LNCAP (cell line): ENCODE results near the gene RNU2-1.
"Not testable (repeated sequence)": the region's sequence is repeated elsewhere in the genome, so short reads cannot be mapped to it uniquely, and the experiment has no call there.

ENCODE experiments used
- TF ChIP-seq, protein P1 (sequence below): fragments of 450-650 bp; IDR thresholded peaks from 2 replicates; pipeline ENCODE4 v1.5.1; 2017; ENCODE audit warnings: mild to moderate bottlenecking

RNU2-1 gene

DNA sequence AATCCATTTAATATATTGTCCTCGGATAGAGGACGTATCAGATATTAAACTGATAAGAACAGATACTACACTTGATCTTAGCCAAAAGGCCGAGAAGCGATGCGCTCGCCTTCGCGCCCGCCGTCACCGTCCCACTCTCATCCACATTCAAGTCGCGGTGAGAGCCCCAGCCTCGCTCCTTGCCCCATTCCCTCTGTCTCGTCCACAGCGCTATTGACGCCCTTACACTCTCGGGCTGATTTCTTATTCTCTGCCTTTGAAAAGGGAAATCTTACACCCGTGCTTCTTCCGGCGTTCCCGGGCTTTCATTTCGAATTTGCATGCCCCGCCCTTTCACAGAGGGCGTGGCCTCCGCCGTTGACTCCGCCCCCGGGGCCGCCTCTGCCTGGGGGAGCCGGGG lies at the start of gene RNU2-1:
Gene RNU2-1 (minus strand): TSS at position 101 of the 400 bp plus-strand sequence.
- TF ChIP-seq, protein P1, sequence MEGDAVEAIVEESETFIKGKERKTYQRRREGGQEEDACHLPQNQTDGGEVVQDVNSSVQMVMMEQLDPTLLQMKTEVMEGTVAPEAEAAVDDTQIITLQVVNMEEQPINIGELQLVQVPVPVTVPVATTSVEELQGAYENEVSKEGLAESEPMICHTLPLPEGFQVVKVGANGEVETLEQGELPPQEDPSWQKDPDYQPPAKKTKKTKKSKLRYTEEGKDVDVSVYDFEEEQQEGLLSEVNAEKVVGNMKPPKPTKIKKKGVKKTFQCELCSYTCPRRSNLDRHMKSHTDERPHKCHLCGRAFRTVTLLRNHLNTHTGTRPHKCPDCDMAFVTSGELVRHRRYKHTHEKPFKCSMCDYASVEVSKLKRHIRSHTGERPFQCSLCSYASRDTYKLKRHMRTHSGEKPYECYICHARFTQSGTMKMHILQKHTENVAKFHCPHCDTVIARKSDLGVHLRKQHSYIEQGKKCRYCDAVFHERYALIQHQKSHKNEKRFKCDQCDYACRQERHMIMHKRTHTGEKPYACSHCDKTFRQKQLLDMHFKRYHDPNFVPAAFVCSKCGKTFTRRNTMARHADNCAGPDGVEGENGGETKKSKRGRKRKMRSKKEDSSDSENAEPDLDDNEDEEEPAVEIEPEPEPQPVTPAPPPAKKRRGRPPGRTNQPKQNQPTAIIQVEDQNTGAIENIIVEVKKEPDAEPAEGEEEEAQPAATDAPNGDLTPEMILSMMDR: not testable (repeated sequence)

DNA sequence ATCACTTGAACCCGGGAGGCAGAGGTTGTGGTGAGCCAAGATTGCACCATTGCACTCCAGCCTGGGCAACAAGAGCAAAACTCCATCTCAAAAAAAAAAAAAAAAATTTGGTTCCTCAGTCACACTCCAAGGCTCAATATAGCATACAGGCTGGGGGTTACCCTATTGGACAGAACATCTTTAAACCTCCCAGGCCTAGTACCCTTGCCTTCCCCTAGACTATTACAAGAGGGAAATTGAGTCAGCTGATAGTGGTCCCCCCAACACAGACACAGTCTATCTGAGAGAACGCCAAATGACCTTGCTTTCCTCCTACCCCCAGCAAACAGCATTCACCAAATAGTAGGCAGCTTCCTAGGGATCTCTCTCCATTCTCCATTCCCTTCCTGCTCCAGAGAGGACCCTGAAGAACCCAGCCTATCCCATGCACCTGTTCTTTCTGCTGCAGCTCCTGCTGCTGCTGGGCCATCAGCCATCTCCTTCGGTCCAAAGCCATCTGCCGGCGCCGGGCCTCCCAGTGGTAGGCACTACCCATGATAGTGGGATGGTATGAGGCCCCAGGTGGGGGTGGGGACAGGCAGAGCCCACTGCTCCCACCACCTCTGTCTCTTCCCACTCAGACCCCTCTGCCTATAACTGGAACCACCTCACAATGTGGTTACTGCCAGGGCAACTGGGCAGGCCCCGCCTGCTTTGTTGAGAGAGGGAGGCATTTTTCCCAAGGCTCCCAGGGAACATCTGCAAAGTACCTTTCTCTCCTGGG lies 5.6 kb downstream of the RNU2-1 start, which contains the start of gene CCDC200:
Gene CCDC200 (minus strand): TSS at position 604 of the 763 bp plus-strand sequence. CDS start 69 bp downstream, at position 535.
- TF ChIP-seq, protein P1: not testable (repeated sequence)

DNA sequence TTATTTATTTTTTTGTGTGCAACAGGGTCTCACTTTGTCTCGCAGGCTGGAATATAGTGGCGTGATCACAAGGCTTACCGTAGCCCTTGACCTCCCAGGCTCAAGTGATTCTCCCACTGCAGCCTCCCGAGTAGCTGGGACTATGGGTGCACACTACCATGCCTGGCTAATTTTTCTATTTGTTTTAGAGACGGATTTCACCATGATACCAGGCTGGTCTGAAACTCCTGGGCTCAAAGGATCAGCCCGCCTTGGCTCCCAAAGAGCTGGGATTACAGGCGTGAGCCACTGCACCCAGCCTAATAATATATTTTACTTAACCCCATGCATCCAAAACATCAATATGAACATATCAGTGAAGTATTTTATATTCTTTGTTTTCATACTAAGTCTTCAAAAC lies 7.4 kb downstream of the RNU2-1 start:
- TF ChIP-seq, protein P1: no peak

DNA sequence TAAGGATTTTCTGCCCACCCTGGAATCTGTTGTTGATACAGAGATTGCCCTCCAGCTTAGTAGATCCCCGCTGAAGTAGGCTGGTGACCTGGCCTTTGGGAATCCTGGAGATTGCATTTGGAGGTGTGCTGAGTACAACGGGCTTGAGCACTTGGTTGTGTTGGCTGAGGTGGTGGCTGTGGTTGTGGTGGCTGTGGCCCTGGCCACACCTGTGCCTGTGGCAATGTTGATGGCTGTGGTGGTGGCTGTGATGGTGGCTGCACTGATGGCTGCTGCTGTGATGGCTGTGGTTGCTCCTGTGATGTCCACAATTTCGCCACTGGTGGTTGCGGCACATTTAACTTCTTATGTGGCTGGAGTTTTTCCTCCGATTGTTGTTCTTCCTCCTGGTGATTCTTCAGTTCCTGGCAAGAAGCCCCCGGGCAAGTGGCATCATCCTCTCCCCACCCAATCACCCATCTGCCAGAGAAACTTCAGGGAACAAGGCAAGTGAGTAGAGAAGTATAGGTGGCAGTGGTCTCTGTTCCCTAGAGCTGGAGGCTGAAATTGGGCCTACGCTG lies 9.6 kb downstream of the RNU2-1 start:
- TF ChIP-seq, protein P1: no peak

DNA sequence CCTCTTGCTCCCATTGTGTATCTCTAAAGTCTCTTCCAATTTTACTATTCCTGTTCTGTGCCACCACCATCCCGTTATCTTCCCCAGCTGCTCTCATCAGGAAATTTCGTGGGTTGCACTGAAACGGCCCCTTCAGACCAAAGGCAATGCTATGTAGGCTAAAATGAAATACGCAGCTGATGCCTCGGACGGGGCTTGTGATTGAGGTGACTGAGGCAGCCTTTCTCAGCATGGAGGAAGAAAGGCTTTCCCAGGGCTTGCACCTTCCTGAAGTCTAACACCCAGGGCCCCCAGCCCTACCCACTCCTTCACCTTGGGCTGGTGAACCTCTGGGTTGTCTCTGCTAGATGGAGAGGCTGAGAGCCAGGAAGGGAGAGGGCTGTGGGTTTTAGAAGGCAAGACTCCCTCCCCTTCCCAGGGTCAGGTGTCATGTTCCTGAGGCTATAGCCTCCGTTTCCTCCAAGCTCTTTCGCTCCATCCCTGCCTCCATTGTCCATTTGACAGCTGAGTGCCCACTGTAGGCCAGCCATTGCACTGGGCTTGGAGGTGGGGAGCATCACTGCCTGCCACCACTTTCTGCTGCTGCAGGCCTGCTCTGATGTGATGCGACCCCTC lies 13.2 kb downstream of the RNU2-1 start:
- TF ChIP-seq, protein P1: no peak

DNA sequence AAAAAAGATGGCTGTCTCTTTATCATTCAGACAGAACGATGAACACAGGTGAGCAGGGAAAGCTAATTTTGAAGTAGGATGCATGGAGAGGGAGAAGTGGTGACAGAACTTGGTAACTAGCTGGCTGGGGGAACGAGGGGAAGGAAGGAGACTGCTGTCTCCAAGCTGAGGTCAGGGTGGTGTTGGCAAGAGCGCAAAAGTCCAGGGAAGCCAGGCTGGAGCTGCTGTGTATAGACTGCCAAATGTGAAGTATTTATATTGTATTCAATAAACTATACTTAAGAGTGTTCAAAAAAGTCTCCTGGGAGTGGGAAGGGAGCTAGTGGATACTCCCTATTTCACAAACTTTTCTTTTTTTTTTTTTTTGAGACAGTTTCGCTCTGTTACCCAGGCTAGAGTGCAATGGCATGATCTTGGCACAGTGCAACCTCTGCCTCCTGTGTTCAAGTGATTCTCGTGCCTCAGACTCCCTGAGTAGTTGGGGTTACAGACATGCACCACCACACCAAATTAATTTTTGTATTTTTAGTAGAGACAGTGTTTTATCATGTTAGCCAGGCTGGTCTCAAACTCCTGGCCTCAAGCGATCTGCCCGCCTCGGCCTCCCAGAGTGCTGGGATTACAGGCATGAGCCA lies 13.9 kb downstream of the RNU2-1 start:
- TF ChIP-seq, protein P1: no peak

DNA sequence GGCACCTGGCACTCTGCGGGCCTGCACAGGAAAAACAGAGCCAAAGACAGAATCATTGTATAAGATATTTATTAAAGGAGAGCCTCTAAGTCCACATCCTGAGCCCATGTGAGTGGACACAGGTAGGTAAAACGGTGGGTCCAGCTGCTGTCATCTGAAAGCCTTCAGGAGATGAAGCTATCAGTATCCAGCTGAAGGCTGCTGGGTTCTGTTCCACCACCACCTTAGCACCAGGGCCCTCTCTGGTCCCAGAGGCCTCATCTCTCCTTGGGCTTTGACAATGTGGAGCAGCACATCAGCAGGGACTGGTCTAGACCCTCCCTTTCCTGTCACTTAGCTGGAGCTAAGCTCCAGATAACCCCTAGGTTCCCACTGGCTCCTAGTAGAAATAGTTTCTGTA lies 14.8 kb downstream of the RNU2-1 start:
- TF ChIP-seq, protein P1: no peak
